SU-DHL-6 (cell line): ENCODE data around the gene APOE.

ENCODE experiments used
- EZH2phosphoT487 ChIP-seq: fragments of 200-600 bp; sonication (generic), shearing (Covaris generic); conservative IDR thresholded peaks from 2 replicates; pipeline ENCODE4 v1.6.1; 2018; ENCODE audit warnings: mild to moderate bottlenecking, antibody characterized with exemption, low read length, moderate library complexity, mixed read lengths
- TF ChIP-seq, protein P1 (sequence below): fragments of 200-600 bp; sonication (generic); IDR thresholded peaks from one replicate; pipeline ENCODE4 v1.5.1; 2017; ENCODE audit warnings: antibody characterized with exemption, mild to moderate bottlenecking, low read length, moderate library complexity; ENCODE audit not compliant: insufficient read depth, poor library complexity, severe bottlenecking

DNA sequence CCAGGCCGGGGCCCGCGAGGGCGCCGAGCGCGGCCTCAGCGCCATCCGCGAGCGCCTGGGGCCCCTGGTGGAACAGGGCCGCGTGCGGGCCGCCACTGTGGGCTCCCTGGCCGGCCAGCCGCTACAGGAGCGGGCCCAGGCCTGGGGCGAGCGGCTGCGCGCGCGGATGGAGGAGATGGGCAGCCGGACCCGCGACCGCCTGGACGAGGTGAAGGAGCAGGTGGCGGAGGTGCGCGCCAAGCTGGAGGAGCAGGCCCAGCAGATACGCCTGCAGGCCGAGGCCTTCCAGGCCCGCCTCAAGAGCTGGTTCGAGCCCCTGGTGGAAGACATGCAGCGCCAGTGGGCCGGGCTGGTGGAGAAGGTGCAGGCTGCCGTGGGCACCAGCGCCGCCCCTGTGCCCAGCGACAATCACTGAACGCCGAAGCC, 3.3 kb downstream of the APOE start:
- TF ChIP-seq, protein P1, sequence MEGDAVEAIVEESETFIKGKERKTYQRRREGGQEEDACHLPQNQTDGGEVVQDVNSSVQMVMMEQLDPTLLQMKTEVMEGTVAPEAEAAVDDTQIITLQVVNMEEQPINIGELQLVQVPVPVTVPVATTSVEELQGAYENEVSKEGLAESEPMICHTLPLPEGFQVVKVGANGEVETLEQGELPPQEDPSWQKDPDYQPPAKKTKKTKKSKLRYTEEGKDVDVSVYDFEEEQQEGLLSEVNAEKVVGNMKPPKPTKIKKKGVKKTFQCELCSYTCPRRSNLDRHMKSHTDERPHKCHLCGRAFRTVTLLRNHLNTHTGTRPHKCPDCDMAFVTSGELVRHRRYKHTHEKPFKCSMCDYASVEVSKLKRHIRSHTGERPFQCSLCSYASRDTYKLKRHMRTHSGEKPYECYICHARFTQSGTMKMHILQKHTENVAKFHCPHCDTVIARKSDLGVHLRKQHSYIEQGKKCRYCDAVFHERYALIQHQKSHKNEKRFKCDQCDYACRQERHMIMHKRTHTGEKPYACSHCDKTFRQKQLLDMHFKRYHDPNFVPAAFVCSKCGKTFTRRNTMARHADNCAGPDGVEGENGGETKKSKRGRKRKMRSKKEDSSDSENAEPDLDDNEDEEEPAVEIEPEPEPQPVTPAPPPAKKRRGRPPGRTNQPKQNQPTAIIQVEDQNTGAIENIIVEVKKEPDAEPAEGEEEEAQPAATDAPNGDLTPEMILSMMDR: no peak
- TF ChIP-seq EZH2phosphoT487: no peak
